Fibroblast of villous mesenchyme (primary cell): ENCODE results near the gene TRMO. TPM values are rescaled to one million over a fixed set of nuclear protein-coding genes. Genes with fewer than 3 reads are reported as not detected.

Experiments
- DNase-seq: peaks from one replicate; pipeline ENCODE4 v3.0.0-alpha.2; 2010; ENCODE audit warnings: low read depth
- H3K4me3 ChIP-seq: 2 replicates; pipeline ENCODE4 v1.5.1; 2011; ENCODE audit warnings: low read depth, mild to moderate bottlenecking, low read length
- small RNA-seq: library from RNA; depleted of rRNA; stranded (forward); fragments of <200 nt; gene quantifications from one replicate; pipeline ENCODE3, GENCODE V24; 2012
- total RNA-seq: library from RNA; depleted of rRNA; stranded (reverse); fragments of >200 nt; gene quantifications from 2 replicates; pipeline ENCODE4 v1.2.3, GENCODE V29; 2012
- TF ChIP-seq, protein P1 (sequence below): IDR thresholded peaks from 2 replicates; pipeline ENCODE4 v1.5.1; 2012; ENCODE audit warnings: low read depth, mild to moderate bottlenecking, low read length; ENCODE audit not compliant: insufficient read depth

TRMO gene
- total RNA-seq, 1 donor, result 15.5 TPM

GRCh38 chr9:97858393-97858713, 63.9 kb downstream of the TRMO start:
- H3K4me3 ChIP-seq, result no peak overlapping the region
- TF ChIP-seq, protein P1, sequence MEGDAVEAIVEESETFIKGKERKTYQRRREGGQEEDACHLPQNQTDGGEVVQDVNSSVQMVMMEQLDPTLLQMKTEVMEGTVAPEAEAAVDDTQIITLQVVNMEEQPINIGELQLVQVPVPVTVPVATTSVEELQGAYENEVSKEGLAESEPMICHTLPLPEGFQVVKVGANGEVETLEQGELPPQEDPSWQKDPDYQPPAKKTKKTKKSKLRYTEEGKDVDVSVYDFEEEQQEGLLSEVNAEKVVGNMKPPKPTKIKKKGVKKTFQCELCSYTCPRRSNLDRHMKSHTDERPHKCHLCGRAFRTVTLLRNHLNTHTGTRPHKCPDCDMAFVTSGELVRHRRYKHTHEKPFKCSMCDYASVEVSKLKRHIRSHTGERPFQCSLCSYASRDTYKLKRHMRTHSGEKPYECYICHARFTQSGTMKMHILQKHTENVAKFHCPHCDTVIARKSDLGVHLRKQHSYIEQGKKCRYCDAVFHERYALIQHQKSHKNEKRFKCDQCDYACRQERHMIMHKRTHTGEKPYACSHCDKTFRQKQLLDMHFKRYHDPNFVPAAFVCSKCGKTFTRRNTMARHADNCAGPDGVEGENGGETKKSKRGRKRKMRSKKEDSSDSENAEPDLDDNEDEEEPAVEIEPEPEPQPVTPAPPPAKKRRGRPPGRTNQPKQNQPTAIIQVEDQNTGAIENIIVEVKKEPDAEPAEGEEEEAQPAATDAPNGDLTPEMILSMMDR, result no peak
- no peak for DNase-seq

DNA sequence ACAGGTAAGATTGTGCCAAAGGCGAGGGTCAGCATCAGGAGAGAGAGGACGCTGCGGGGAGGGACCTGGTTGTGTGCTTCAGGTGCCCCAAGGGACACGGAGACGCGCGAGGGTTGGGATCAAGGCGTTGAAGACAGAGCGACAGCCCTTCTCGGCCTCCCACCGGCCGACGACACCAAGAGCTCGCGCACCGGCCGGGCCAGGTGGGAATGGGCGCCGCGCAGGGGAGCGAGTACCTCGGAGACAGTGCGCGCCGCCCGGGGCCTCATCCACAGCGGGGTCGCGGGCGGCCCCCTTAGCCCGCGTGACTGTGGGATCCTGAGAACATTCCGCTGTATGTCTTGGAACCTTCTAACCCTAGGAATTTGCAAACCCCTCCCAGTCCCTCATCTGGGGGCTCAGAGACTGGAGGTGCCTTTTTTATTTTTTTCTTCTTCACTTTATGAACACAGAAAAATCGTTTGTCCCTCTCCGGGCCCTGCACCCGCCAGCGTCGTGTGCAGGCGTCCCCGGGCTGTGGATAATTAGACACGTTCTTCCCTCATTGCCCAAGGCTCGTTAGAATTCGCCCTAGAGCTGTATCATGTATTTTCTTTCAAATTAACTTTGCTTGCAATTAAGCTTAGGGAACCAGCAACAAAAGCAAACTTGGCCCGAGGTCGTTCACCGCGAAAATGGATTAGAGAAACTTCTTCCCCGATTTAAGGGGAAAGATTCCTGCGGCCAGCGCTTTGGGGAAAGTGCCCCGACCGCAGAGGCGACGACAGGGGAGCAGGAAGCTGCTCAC, 64.5 kb downstream of the TRMO start:
- TF ChIP-seq, protein P1, result no peak
- no peak overlapping the region for H3K4me3 ChIP-seq
- no peak for DNase-seq

DNA sequence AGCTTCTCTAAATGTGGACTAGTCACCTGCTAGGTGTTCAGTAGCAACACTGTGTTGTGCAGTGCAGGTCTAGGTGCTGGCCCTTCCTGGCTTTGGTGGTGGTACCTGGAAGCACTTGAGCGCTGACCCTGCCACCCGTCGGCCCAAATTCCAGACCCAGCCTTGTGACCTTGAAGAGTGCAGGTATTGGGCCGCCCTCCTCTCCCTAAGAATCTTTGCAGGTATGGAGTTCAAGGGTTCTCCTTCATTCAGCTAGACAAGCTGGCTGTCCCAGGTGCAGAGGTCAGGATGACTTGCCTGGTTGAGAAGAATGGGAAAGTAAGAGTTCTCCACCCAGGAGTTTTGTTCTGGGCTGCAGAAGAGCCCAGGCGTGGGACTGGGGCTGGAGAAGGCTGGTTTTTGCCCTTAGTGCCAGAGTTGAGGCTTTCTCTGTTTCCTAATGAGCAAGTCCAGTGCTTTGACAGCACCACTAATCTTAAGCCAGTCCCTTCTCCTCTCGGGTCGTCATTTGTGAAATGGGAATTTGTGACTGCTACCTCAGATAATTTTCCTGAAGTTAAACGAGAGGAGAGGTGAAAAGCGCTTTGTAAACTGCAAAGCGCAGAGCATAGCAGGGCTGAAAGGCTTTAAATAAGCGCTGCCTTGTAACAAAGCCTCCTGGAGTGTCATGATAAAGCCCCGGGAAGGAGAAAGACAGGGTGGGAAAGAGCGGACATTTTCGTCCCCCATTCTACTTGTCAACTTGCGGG, 65.3 kb downstream of the TRMO start:
- TF ChIP-seq, protein P1, result no peak
- no peak for DNase-seq
- H3K4me3 ChIP-seq, result no peak overlapping the region

DNA sequence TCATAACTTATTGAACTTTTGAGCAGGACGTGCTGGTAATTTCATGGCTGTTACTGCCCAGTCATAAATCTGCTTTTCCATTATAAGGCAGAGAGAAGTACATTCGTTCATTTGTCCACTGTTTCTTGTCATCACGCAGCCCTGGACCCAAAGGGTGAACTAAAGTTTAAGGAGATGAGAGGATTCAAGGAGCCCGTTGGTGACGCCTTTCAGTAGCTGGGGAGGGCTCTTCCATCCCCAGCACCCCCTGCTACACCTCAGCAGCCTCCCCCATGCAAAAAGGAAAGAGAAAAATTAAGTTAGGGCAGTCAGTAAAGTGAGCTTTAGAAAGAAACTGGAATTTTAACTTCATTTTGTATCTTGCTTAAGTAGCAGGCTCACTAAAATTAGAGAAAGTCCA, 66.4 kb downstream of the TRMO start:
- no peak for DNase-seq
- TF ChIP-seq, protein P1, result no peak
- no peak overlapping the region for H3K4me3 ChIP-seq

GRCh38 chr9:97855486-97855875, 66.8 kb downstream of the TRMO start:
- no peak overlapping the region for H3K4me3 ChIP-seq
- TF ChIP-seq, protein P1, result no peak
- no peak for DNase-seq

DNA sequence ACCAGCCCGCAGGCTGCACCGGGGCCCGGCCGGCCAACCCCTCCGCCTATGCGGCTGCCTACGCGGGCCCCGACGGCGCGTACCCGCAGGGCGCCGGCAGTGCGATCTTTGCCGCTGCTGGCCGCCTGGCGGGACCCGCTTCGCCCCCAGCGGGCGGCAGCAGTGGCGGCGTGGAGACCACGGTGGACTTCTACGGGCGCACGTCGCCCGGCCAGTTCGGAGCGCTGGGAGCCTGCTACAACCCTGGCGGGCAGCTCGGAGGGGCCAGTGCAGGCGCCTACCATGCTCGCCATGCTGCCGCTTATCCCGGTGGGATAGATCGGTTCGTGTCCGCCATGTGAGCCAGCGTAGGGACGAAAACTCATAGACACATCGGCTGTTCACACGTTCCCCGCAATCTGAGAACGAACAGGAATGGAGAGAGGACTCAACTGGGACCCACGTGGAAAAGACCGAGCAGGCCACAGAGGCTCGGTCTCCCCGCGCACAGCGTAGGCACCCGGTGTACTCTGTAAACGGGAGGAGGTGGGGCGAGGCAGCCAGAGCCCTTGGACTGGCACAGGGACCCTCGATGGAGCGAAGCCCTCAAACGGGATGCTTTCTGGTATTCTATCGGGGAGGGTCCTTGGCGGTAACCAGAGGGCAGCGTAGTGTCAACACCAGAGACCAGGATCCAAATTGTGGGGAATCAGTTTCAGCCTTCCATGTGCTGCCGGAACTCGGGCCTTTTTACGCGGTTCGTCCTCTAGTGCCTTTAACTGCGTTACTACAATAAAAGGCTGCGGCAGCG, 67.4 kb downstream of the TRMO start:
- no peak overlapping the region for H3K4me3 ChIP-seq
- DNase-seq, result no peak
- TF ChIP-seq, protein P1, result no peak

Small RNAs within 50 kb of the gene (small RNA-seq; reads per million reads assigned to genes)
- gene RF00019, result not detected

Other genes with a start within 250 kb of the TRMO start
- gene XPA, start 225.2 kb downstream of the TRMO start, total RNA-seq, result 7.8 and 9.0 TPM in 2 replicates
- gene FOXE1, start 69.3 kb downstream of the TRMO start, total RNA-seq, result under 0.01 and 0.64 TPM in 2 replicates
- not detected in 2 replicates for gene HEMGN, start 15.7 kb upstream of the TRMO start, total RNA-seq
- 9.9 and 10.3 TPM in 2 replicates for gene ANP32B, start 60.8 kb upstream of the TRMO start, total RNA-seq
- 89.9 and 94.1 TPM in 2 replicates for gene NANS, start 134.2 kb upstream of the TRMO start, total RNA-seq
- gene TRIM14, start 196.7 kb upstream of the TRMO start, total RNA-seq, result 9.3 and 13.4 TPM in 2 replicates